Measurements from ENCODE around the gene TNIP2.

Gene TNIP2

DNA sequence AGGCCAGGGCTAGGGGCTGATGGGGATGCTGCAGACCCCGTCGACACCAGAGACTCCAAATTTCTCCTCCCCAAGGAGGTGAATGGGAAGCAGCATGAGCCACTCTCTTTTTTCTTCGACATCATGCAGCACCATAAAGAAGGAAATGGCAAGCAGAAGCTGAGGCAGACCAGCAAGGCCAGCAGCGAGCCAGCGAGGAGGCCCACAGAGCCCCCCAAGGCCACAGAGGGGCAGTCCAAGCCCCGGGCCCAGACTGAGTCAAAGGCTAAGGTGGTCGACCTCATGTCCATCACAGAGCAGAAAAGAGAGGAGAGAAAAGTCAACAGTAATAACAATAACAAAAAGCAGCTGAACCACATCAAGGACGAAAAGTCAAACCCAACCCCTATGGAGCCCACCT lies 56.1 kb downstream of the TNIP2 start:
- TF ChIP-seq, protein P1, sequence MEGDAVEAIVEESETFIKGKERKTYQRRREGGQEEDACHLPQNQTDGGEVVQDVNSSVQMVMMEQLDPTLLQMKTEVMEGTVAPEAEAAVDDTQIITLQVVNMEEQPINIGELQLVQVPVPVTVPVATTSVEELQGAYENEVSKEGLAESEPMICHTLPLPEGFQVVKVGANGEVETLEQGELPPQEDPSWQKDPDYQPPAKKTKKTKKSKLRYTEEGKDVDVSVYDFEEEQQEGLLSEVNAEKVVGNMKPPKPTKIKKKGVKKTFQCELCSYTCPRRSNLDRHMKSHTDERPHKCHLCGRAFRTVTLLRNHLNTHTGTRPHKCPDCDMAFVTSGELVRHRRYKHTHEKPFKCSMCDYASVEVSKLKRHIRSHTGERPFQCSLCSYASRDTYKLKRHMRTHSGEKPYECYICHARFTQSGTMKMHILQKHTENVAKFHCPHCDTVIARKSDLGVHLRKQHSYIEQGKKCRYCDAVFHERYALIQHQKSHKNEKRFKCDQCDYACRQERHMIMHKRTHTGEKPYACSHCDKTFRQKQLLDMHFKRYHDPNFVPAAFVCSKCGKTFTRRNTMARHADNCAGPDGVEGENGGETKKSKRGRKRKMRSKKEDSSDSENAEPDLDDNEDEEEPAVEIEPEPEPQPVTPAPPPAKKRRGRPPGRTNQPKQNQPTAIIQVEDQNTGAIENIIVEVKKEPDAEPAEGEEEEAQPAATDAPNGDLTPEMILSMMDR (IDR thresholded peaks at IDR 0.05; ENCODE audit: low read depth, low read length) = no peak
- TF ChIP-seq EZH2phosphoT487 (IDR thresholded peaks at IDR 0.05; ENCODE audit: low read depth) = no peak
- Histone ChIP-seq H3K27ac (ENCODE audit: low read length) (no peak overlapping the region), H3K4me1 (ENCODE audit: low read length) (peaks cover 19% of the 10 kb centered on the region), H3K9ac (ENCODE audit: low read length) (no peak overlapping the region), H3K4me2 (ENCODE audit: low read length) (no peak overlapping the region), H3K79me2 (ENCODE audit: low read length) (no peaks in the 10 kb centered on the region), H2AFZ (ENCODE audit: low read depth, low read length) (no peak overlapping the region), H4K20me1 (ENCODE audit: insufficient read depth, low read length) (peaks cover 10% of the 10 kb centered on the region), H3K4me3 (ENCODE audit: low read length) (no peak overlapping the region), H3K36me3 (replicated peaks; ENCODE audit: low read depth, low read length) (peaks cover 66% of the 10 kb centered on the region), H3K9me3 (ENCODE audit: insufficient read depth, low read length) (no peaks in the 10 kb centered on the region), H3K27me3 (ENCODE audit: low read depth, low read length) (no peaks in the 10 kb centered on the region)

DNA sequence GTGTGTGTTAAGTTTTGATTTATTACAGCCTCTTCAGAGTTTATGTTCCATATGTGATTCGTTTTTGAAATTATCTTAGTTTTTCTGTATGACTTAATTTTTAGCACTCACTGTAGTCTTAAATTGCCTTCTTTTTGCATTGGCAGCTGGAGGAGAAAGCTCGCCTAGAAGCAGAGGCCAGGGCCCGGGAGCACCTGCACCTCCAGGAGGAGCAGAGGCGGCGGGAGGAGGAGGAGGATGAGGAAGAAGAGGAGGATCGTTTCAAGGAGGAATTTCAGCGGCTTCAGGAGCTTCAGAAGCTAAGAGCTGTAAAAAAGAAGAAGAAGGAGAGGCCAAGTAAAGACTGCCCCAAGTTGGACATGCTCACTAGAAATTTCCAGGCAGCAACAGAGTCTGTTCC lies 56.6 kb downstream of the TNIP2 start:
- Histone ChIP-seq H3K9ac (ENCODE audit: low read length) (no peak overlapping the region), H3K36me3 (replicated peaks; ENCODE audit: low read depth, low read length) (peaks cover 71% of the 10 kb centered on the region), H3K4me3 (ENCODE audit: low read length) (no peak overlapping the region), H3K9me3 (ENCODE audit: insufficient read depth, low read length) (no peaks in the 10 kb centered on the region), H3K27me3 (ENCODE audit: low read depth, low read length) (no peaks in the 10 kb centered on the region), H3K79me2 (ENCODE audit: low read length) (no peaks in the 10 kb centered on the region), H3K4me2 (ENCODE audit: low read length) (no peak overlapping the region), H3K4me1 (ENCODE audit: low read length) (peaks cover 19% of the 10 kb centered on the region), H2AFZ (ENCODE audit: low read depth, low read length) (no peak overlapping the region), H4K20me1 (ENCODE audit: insufficient read depth, low read length) (peaks cover 10% of the 10 kb centered on the region), H3K27ac (ENCODE audit: low read length) (no peak overlapping the region)
- TF ChIP-seq EZH2phosphoT487 (IDR thresholded peaks at IDR 0.05; ENCODE audit: low read depth) = no peak
- TF ChIP-seq, protein P1 (IDR thresholded peaks at IDR 0.05; ENCODE audit: low read depth, low read length) = no peak

DNA sequence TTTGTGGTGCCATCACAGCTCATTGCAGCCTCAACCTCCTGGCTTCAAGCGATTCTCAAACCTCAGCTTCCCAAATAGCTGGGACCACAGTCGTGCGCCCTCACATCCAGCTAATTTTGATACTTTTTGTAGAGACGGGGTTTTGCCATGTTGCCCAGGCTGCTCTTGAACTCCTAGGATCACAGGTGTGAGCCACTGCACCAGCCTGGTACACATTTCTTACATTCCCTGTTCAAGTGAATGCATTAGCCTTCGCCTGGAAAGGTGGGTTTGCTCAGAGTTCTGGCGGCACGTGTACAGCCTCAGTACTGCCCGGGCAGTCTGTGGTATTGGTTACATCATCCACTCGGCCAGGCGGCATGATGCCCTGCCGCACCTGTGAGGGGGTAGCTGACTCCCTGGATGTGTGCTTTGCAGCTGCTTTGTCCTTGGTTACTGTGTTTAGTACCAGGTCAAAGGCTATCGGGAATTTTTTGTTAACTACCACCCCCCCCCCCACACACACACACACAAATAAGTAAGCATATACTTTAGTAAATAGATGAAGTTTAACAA lies 57.1 kb downstream of the TNIP2 start:
- H3K79me2 ChIP-seq (ENCODE audit: low read length) = no peaks in the 10 kb centered on the region
- H4K20me1 ChIP-seq (ENCODE audit: insufficient read depth, low read length) = peaks cover 10% of the 10 kb centered on the region
- no peak overlapping the region for H3K27ac ChIP-seq (ENCODE audit: low read length)
- peaks cover 19% of the 10 kb centered on the region for H3K4me1 ChIP-seq (ENCODE audit: low read length)
- H3K9me3 ChIP-seq (ENCODE audit: insufficient read depth, low read length) = no peaks in the 10 kb centered on the region
- TF ChIP-seq EZH2phosphoT487 (IDR thresholded peaks at IDR 0.05; ENCODE audit: low read depth) = no peak
- TF ChIP-seq, protein P1 (IDR thresholded peaks at IDR 0.05; ENCODE audit: low read depth, low read length) = no peak
- H3K4me2 ChIP-seq (ENCODE audit: low read length) = no peak overlapping the region
- no peak overlapping the region for H3K4me3 ChIP-seq (ENCODE audit: low read length)
- H3K36me3 ChIP-seq (replicated peaks; ENCODE audit: low read depth, low read length) = peaks cover 73% of the 10 kb centered on the region
- H2AFZ ChIP-seq (ENCODE audit: low read depth, low read length) = no peak overlapping the region
- H3K9ac ChIP-seq (ENCODE audit: low read length) = no peak overlapping the region
- H3K27me3 ChIP-seq (ENCODE audit: low read depth, low read length) = no peaks in the 10 kb centered on the region

DNA sequence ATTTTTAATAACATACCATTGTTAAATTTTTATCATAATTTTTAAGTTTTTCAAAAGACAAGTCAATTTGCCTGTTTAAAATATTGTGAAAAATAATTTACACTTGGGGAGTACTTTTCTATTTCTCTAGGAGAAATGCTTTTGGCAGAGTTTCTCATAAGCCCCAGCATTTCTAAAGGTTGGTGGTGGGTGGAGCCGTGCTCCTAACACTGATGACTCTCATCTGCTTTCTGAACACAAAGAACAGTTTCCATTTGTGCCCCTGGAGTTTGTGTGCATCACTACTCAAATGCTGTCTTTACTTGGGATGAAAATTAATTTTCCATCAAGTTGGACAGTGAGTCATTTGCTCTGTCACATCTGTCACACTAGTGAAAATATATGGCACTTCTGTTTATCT lies 57.6 kb downstream of the TNIP2 start:
- no peak overlapping the region for H3K4me3 ChIP-seq (ENCODE audit: low read length)
- TF ChIP-seq EZH2phosphoT487 (IDR thresholded peaks at IDR 0.05; ENCODE audit: low read depth) = no peak
- TF ChIP-seq, protein P1 (IDR thresholded peaks at IDR 0.05; ENCODE audit: low read depth, low read length) = no peak

More for the DNA sequence above, 57.6 kb downstream of the TNIP2 start:
- Histone ChIP-seq H3K79me2 (ENCODE audit: low read length) (no peaks in the 10 kb centered on the region), H3K9me3 (ENCODE audit: insufficient read depth, low read length) (no peaks in the 10 kb centered on the region), H2AFZ (ENCODE audit: low read depth, low read length) (no peak overlapping the region), H3K27me3 (ENCODE audit: low read depth, low read length) (no peaks in the 10 kb centered on the region), H3K36me3 (replicated peaks; ENCODE audit: low read depth, low read length) (peaks cover 77% of the 10 kb centered on the region), H3K4me1 (ENCODE audit: low read length) (peaks cover 19% of the 10 kb centered on the region), H3K9ac (ENCODE audit: low read length) (no peak overlapping the region), H3K27ac (ENCODE audit: low read length) (no peak overlapping the region), H3K4me2 (ENCODE audit: low read length) (no peak overlapping the region), H4K20me1 (ENCODE audit: insufficient read depth, low read length) (peaks cover 10% of the 10 kb centered on the region)

Measured in OCI-LY3 (cell line).